Measurements from ENCODE around the gene FBXL13.
"Not testable (repeated sequence)": the region's sequence is repeated elsewhere in the genome, so short reads cannot be mapped to it uniquely, and the experiment has no call there.

FBXL13 gene

GRCh38 chr7:103020876-103021275, 53.7 kb downstream of the FBXL13 start:
- DNase-seq, result not testable (repeated sequence)

DNA sequence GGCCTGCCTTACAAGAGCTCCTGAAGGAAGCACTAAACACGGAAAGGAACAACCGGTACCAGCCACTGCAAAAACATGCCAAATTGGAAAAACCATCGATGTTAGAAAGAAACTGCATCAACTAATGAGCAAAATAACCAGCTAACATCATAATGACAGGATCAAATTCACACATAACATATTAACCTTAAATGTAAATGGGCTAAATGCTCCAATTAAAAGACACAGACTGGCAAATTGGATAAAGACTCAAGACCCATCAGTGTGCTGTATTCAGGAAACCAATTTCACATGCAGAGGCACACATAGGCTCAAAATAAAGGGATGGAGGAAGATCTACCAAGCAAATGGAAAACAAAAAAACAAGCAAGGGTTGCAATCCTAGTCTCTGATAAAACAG, 56.3 kb downstream of the FBXL13 start:
- DNase-seq, result not testable (repeated sequence)

DNA sequence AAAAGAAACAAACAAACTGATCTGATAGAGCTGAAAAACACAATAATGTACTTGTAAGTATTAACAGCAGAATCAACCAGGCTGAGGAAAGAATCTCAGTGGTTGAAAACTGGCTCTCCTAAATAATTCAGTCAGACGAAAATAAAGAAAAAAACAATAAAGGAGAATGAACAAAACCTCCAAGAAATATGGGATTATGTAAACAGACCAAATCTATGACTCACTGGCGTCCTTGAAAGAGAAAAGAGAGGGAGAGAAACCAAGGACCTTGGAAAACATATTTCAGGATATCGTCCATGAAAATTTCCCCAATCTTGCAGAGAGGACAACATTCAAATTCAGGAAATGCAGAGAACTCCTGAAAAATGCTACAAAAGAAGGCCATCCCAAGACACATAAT, 62.9 kb downstream of the FBXL13 start:
- no peak for DNase-seq

- DNase-seq, result no peak
Measured at GRCh38 chr7:103010211-103010610, 64.4 kb downstream of the FBXL13 start.

GRCh38 chr7:103009466-103010185, 65.0 kb downstream of the FBXL13 start:
- DNase-seq, result no peak

DNA sequence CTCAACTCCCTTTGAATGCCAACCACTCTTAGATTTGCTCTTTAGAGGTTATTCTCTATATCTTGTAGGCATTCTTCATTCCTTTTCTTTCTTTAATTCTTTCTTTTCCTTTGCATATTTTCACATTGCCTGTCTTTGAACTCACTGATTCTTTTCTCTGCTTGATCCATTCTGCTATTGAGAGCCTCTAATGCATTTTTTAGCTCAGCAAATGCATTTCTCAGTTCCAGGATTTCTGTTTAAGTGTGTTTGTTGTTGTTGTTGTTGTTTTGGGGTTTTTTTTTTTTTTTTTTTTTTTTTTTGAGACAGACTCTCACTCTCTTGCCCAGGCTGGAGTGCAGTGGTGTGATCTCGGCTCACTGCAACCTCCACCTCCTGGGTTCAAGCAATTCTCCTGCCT, 71.6 kb downstream of the FBXL13 start:
- no peak for DNase-seq

DNA sequence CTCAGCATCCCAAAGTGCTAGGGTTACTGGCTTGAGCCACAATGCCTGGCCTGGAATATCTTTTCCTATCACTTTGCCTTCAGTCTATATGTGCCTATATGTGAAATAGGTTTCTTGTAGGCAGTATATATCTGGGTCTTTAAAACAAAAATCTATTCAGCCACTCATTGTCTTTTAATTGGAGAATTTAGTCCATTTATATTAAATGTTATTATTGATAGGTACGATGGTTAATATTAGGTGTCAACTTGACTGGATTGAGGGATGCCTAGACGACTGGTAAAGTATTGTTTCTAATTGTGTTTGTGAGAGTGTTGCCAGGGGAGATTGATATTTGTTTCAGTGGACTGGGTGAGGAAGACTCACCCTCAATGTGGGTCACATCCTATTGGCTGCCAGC, 73.4 kb downstream of the FBXL13 start:
- no peak for DNase-seq

DNA sequence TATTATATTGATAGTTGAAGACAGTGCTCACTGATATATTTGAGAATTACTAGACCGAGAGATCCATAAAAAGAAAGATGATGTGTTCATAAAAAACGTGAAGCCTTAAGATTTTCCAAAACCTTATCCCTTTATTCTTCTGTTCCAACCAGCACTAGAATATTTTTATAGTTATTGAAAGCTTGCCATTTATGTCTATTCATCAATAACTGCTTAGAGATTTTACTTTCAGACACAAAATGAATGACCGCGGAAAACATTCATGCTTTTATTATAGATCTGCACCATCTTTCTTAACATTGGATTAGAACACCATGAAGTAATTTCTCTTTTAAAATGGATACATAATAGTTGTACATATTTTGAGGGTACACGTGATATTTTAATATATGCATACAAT, 77.6 kb downstream of the FBXL13 start:
- no peak for DNase-seq

DNA sequence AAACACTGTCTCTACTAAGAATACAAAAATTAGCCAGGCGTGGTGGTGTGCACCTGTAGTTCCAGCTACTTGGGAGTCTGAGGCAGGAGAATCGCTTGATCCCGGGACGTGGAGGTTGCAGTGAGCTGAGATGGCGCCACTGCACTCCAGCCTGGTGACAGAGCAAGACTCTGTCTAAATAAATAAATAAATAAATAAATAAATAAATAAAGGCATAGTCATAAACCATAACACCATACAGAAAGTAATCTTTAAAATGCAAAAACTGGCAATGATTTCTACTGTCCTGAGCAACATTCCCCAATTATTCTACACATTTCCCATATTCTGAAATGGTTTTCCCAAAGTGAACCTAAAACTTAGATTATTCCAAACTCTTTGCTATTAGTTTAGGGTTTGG, 79.0 kb downstream of the FBXL13 start:
- not testable (repeated sequence) for DNase-seq

GRCh38 chr7:102994567-102994966, 80.0 kb downstream of the FBXL13 start:
- DNase-seq, result no peak

- no peak for DNase-seq
Measured at GRCh38 chr7:102993718-102994029, 80.9 kb downstream of the FBXL13 start.

- DNase-seq, result no peak
Measured at GRCh38 chr7:102992938-102993717, 81.5 kb downstream of the FBXL13 start.

GRCh38 chr7:102992509-102992937, 82.1 kb downstream of the FBXL13 start:
- DNase-seq, result no peak

- peak; percentile 42 for DNase-seq
Measured at GRCh38 chr7:102991540-102992214, 82.9 kb downstream of the FBXL13 start.

- no peak for DNase-seq
Measured at GRCh38 chr7:102991077-102991539, 83.5 kb downstream of the FBXL13 start.

DNA sequence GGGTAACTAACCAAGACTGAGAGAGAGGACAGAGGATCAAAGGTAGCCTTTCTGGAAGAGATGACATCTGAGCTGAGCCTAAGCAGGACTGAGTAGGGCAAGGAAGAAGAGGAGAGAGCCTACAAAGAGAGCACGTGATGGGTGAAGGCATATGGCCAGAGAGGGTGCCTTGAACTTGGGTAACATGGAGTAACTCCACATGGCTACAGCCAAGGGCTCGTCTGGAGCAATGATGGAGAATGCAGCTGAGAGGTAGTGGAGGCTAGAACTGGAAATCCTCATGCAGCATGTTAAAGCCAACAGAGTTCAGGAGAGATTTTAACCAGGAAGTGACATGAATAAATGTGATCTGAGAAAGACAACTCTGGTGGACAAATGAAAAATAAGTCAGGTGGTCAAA, 84.0 kb downstream of the FBXL13 start:
- DNase-seq, result no peak

- no peak for DNase-seq
Measured at GRCh38 chr7:102988631-102989560, 85.7 kb downstream of the FBXL13 start.

DNA sequence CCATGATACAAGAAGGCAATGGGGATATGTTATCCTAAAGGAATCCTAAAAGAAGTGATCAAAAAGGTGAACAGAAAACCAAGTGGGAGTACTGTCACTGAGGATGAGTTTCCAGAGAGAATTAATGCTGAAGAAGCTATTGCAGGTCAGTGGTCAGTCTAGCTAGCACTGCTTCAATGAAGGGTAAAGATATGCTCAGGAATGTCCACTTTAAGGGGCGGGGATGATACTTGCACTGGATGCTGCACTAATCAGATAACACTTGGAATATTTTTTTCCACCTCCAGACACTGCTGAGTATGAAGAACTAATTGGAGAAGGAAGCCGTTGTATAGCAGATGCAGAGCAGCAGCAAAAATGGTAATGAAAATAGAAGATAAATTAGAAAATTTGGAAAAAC, 86.5 kb downstream of the FBXL13 start:
- no peak for DNase-seq

DNA sequence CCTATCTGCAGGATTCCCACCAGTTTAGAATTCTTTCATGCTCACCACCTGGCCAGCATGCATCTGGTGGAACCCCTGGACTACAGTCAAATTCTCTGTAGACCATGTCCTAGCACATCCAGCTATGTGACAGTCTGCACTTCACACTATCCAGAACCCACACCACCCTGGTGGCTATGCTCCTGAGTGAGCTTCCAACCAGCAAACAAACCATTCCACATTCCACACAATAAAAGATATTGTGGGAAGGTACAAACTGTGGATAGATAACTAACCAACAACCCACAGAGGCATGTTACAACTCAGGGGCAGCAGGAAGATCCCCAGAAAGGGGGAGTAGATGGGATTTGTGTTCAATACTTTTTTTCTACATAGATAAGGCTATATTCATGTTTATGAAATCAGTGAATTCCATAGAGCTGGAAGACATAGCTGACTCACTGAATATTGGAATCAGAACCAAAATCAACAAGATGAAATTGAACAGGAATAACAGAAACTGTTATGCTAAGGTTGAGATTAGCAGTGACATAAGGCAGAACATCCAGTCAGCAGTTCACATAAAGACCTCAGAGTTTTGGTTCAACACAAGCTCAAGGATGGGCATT, 89.3 kb downstream of the FBXL13 start:
- no peak for DNase-seq

DNA sequence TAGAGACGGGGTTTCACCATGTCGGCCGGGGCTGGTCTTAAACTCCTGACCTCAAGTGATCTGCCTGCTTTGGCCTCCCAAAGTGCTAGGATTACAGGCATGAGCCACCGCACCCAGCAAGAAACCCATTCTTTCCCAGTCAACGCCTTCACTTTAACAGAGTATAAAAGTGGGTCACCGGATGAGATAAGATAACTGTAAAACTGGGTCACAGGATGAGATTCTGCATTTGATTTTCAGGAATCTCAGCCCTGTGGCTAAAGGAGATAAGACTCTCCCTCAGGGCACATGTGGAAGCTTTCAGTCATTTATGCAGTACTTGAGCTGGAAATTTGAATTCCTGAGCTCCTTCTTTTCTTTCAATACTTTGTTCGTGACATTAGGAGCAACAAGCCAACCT, 91.0 kb downstream of the FBXL13 start:
- DNase-seq, result no peak

DNA sequence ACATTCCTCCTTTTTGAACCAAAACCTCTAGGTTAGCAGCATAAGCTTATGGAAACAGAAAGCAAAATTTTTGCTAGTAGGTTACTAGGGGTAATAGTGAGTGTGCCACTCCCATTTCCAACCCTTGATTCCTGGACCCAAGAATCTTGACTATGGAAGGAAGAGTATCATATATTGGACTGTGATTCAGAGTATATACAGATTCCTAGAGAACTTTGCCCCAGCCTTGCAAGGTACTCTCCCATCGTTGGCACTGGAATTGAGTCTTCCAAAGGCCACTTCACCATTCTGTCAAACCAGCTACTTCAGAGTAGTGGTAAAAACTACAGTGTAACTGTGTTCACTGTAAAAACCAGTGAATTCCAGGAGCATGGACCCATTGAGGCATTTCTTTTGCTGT, 92.4 kb downstream of the FBXL13 start:
- no peak for DNase-seq

DNA sequence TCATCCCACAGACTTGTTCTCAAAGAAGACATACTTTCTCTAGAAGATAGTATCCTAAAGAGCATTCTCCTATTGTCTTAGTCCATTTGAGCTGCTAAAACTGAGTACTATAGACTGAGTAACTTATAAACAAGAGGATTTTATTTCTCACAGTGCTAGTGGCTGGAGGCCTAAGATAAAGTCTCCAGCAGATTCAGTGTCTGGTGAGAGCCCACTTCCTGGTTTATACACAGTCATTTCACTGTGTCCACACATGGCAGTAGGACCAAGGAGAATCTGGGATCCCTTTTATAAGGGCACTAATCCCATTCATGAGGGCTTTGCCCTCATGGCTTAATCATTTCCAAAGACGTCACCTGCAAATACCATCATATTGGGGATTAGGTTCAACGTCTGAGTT, 93.1 kb downstream of the FBXL13 start:
- no peak for DNase-seq

Data from left hindlimb (tissue), 1 donor.